A549 (cell line): ENCODE results near the gene SIK3. TPM values are rescaled to one million over a fixed set of nuclear protein-coding genes. Genes with fewer than 3 reads are reported as not detected.
"Not testable (repeated sequence)": the region's sequence is repeated elsewhere in the genome, so short reads cannot be mapped to it uniquely, and the experiment has no call there.

Experiments
- ATAC-seq, 2 experiments: fragments of 200-7000 bp in 1 of 2; fragments of >200 bp in 1 of 2; cut with Nextera tagmentation in 1 of 2; cut with Tn5 transposase in 1 of 2; 3 replicates each; pipeline versions ENCODE4 v1.8.0 to v1.9.1; 2018 to 2020; ENCODE audit warnings: mild to moderate bottlenecking in 1 of 2, moderate library complexity in 1 of 2
- CTCF ChIA-PET: fragments of 300-600 bp; sonication (Branson Sonifier 250); formaldehyde crosslinking; extraction: SDS; loops from one replicate; lab custom pipeline; 2021; ENCODE audit warnings: antibody characterized with exemption, inconsistent platforms; lab: Yijun Ruan, JAX
- POLR2A ChIA-PET: fragments of 350-600 bp; formaldehyde crosslinking; extraction: SDS; loops from one replicate; lab custom pipeline; 2021; ENCODE audit warnings: antibody characterized with exemption, inconsistent platforms; lab: Yijun Ruan, JAX
- DNase-seq, 2 experiments: peaks; one replicate each; pipeline versions ENCODE4 v3.0.0 to v3.0.0-alpha.2; 2011 to 2016; ENCODE audit warnings: low read depth in 1 of 2, low spot score in 1 of 2
- FAIRE-seq: peaks from 2 replicates; lab custom pipeline; 2011; peaks lifted over from hg19 to GRCh38; lab: Jason Lieb, UNC
- H3K27ac ChIP-seq, 2 experiments: fragments of >200 bp; sonication (Bioruptor Twin); formaldehyde crosslinking; 3 replicates each; pipeline ENCODE4 v1.5.1; 2016 to 2017
- H3K4me1 ChIP-seq: fragments of >200 bp; sonication (Bioruptor Twin); formaldehyde crosslinking; 3 replicates; pipeline ENCODE4 v1.6.1; 2016
- H3K4me2 ChIP-seq: fragments of >200 bp; sonication (Bioruptor Twin); formaldehyde crosslinking; 3 replicates; pipeline ENCODE4 v1.6.1; 2016
- H3K4me3 ChIP-seq: fragments of >200 bp; sonication (Bioruptor Twin); formaldehyde crosslinking; 3 replicates; pipeline ENCODE4 v1.5.1; 2016
- H3K9me3 ChIP-seq: fragments of >200 bp; sonication (Bioruptor Twin); formaldehyde crosslinking; 3 replicates; pipeline ENCODE4 v1.6.1; 2016
- BHLHE40 ChIP-seq: IDR thresholded peaks from 2 replicates; pipeline ENCODE4 v1.6.1; 2012; ENCODE audit warnings: low read depth, low read length, inconsistent platforms
- CBX8 ChIP-seq: fragments of 200-600 bp; sonication (generic); IDR thresholded peaks from 2 replicates; pipeline ENCODE4 v1.6.1; 2016
- E2F6 ChIP-seq: IDR thresholded peaks from 2 replicates; pipeline ENCODE4 v1.6.1; 2012; ENCODE audit warnings: low read depth, borderline replicate concordance
- FOSB ChIP-seq: fragments of 250-450 bp; sonication (Bioruptor Pico); IDR thresholded peaks from 2 replicates; pipeline ENCODE4 v1.5.0; 2020; ENCODE audit warnings: mild to moderate bottlenecking, moderate library complexity
- HES2 ChIP-seq: fragments of >200 bp; sonication (Bioruptor Twin); formaldehyde crosslinking; IDR thresholded peaks from 2 replicates; pipeline ENCODE4 v1.6.1; 2016
- HMGXB4 ChIP-seq: fragments of 250-450 bp; sonication (Bioruptor Pico); IDR thresholded peaks from 2 replicates; pipeline ENCODE4 v1.5.0; 2021; ENCODE audit warnings: mild to moderate bottlenecking, moderate library complexity, borderline replicate concordance
- HOXA7 ChIP-seq: fragments of 250-450 bp; sonication (Bioruptor Pico); IDR thresholded peaks from 2 replicates; pipeline ENCODE4 v1.5.0; 2020; ENCODE audit warnings: mild to moderate bottlenecking, moderate library complexity
- HOXB13 ChIP-seq: fragments of 250-450 bp; sonication (Bioruptor Pico); IDR thresholded peaks from 2 replicates; pipeline ENCODE4 v1.5.0; 2020; ENCODE audit warnings: low read depth, mild to moderate bottlenecking, moderate library complexity
- HOXB5 ChIP-seq: fragments of 250-450 bp; sonication (Bioruptor Pico); IDR thresholded peaks from 2 replicates; pipeline ENCODE4 v1.5.0; 2020; ENCODE audit warnings: mild to moderate bottlenecking, moderate library complexity
- JUN ChIP-seq, 2 experiments: fragments of >200 bp; sonication (Bioruptor Twin); formaldehyde crosslinking; IDR thresholded peaks; 2 replicates in 1 of 2; 3 replicates in 1 of 2; pipeline ENCODE4 v1.6.1; 2016 to 2017
- JUNB ChIP-seq: fragments of >200 bp; sonication (Bioruptor Twin); formaldehyde crosslinking; IDR thresholded peaks from 2 replicates; pipeline ENCODE4 v1.6.1; 2016
- KDM1A ChIP-seq: fragments of 200-600 bp; sonication (generic); IDR thresholded peaks from 2 replicates; pipeline ENCODE4 v1.6.1; 2016; ENCODE audit warnings: low read depth, mild to moderate bottlenecking
- MAX ChIP-seq: IDR thresholded peaks from 2 replicates; pipeline ENCODE4 v1.6.1; 2012
- MYC ChIP-seq: IDR thresholded peaks from 2 replicates; pipeline ENCODE4 v1.6.1; 2012; ENCODE audit warnings: mild to moderate bottlenecking, inconsistent platforms, low read length, improper control_type of control experiment, borderline replicate concordance
- RAD21 ChIP-seq, 2 experiments: fragments of >200 bp in 1 of 2; sonication (Bioruptor Twin) in 1 of 2; formaldehyde crosslinking in 1 of 2; IDR thresholded peaks in 1 of 2; conservative IDR thresholded peaks in 1 of 2; 2 replicates in 1 of 2; 3 replicates in 1 of 2; pipeline ENCODE4 v1.6.1; 2012 to 2018; ENCODE audit warnings: inconsistent platforms in 1 of 2
- REST ChIP-seq: fragments of 200-600 bp; sonication (generic); IDR thresholded peaks from 2 replicates; pipeline ENCODE4 v1.6.1; 2016; ENCODE audit warnings: antibody characterized with exemption, mild to moderate bottlenecking, moderate library complexity
- RNF2 ChIP-seq: fragments of 200-600 bp; sonication (generic); IDR thresholded peaks from 2 replicates; pipeline ENCODE4 v1.6.1; 2016; ENCODE audit warnings: low read depth, mild to moderate bottlenecking, antibody characterized with exemption, moderate library complexity, borderline replicate concordance
- USF2 ChIP-seq: fragments of 450-650 bp; IDR thresholded peaks from 2 replicates; pipeline ENCODE4 v1.6.1; 2014; ENCODE audit warnings: antibody characterized with exemption
- ZC3H11A ChIP-seq: fragments of 450-650 bp; IDR thresholded peaks from 2 replicates; pipeline ENCODE4 v1.6.1; 2014; ENCODE audit warnings: antibody characterized with exemption, mild to moderate bottlenecking
- ZFP36 ChIP-seq: fragments of 450-650 bp; IDR thresholded peaks from 2 replicates; pipeline ENCODE4 v1.6.1; 2014; ENCODE audit warnings: borderline replicate concordance; ENCODE audit not compliant: partially characterized antibody
- ZSCAN20 ChIP-seq: fragments of 250-450 bp; sonication (Bioruptor Pico); IDR thresholded peaks from 2 replicates; pipeline ENCODE4 v1.8.0; 2022; ENCODE audit warnings: mild to moderate bottlenecking, moderate library complexity
- WGBS: methylation state at CpG from one replicate; pipeline ENCODE4 v1.1.6; 2017; ENCODE audit errors: missing lambda C conversion rate; 5-methylcytosine and 5-hydroxymethylcytosine counted together
- polyA plus RNA-seq, 4 experiments: library from polyadenylated mRNA; depleted of rRNA in 3 of 4; stranded (reverse); fragments of >200 nt; fragmentation: RNase III in 1 of 4; extraction: RNeasy Plus Mini Kit Qiagen cat#74134 plus additional on column Dnase treatment in 1 of 4; gene quantifications; 2 replicates in 3 of 4; 3 replicates in 1 of 4; pipeline ENCODE4 v1.2.3, GENCODE V29; 2011 to 2017

The SIK3 gene
- polyA plus RNA-seq, 2 of the 4 experiments (the other 2 are of a cell fraction): 8.2 to 9.0 TPM

GRCh38 chr11:117055469-117055868 is 42.8 kb downstream of the SIK3 start (continued):
- no peak for TF ChIP-seq REST

GRCh38 chr11:117054382-117054781 is 43.8 kb downstream of the SIK3 start:
- H3K27ac ChIP-seq: no peak overlapping the region
- DNase-seq (no peak), FAIRE-seq (no peak), ATAC-seq (no peak)
- 95% methylated on average over 1 of the region's 1 CpG for WGBS
- ChIA-PET CTCF (no interaction called here), POLR2A (no interaction called here)
- no peak overlapping the region for H3K4me2 ChIP-seq
- H3K9me3 ChIP-seq: no peaks in the 10 kb centered on the region
- TF ChIP-seq HOXB5 (CRISPR knock-in tag) (no peak), JUN (IDR thresholded peaks at IDR 0.05) (no peak), RNF2 (no peak), ZFP36 (no peak)
- H3K4me3 ChIP-seq: no peak overlapping the region
- H3K4me1 ChIP-seq: peaks cover 1% of the 10 kb centered on the region; the same call in 1 of the 3 replicates

- Histone ChIP-seq H3K4me3 (no peak overlapping the region), H3K4me1 (no peaks in the 10 kb centered on the region), H3K9me3 (no peaks in the 10 kb centered on the region), H3K4me2 (no peak overlapping the region), H3K27ac (no peak overlapping the region)
- FAIRE-seq: no peak
- TF ChIP-seq HOXB13 (CRISPR knock-in tag) (no peak), HMGXB4 (no peak), BHLHE40 (no peak), HES2 (no peak), FOSB (CRISPR knock-in tag) (no peak), RAD21 (conservative IDR thresholded peaks at IDR 0.05 in 1 of 2, IDR thresholded peaks at IDR 0.05 in 1 of 2) (no peak), KDM1A (no peak), HOXA7 (CRISPR knock-in tag) (no peak), JUNB (no peak), MYC (no peak), CBX8 (no peak), USF2 (no peak), E2F6 (no peak), ZSCAN20 (CRISPR knock-in tag) (no peak), MAX (no peak), ZC3H11A (no peak)
- 91% methylated on average over 8 of the region's 8 CpGs for WGBS
- no peak for ATAC-seq
- no peak for DNase-seq
- ChIA-PET CTCF (interaction anchor here (0.5 to 1.3 kb wide), 4 partner anchors 12 to 157 kb away, joined by 3 to 4 read pairs (median 3); no protein-coding TSS in a partner anchor), POLR2A (no interaction called here)
These were observed 45.8 kb downstream of the SIK3 start for GRCh38 chr11:117052196-117053149.

GRCh38 chr11:117050121-117050520 is 48.1 kb downstream of the SIK3 start:
- H3K4me2 ChIP-seq, ATAC-seq, H3K27ac ChIP-seq, H3K9me3 ChIP-seq, POLR2A ChIA-PET, FAIRE-seq, H3K4me3 ChIP-seq, CTCF ChIA-PET, DNase-seq: not testable (repeated sequence)
- H3K4me1 ChIP-seq: peaks cover 11% of the 10 kb centered on the region; the same call in 2 of the 3 replicates
- WGBS: 99% methylated on average over 8 of the region's 9 CpGs
